IPS-18c (cell line): ENCODE measurements around the gene OAS1.

ENCODE experiments used
- H3K4me3 ChIP-seq: 2 replicates; pipeline ENCODE4 v1.7.0; 2013; ENCODE audit warnings: low read depth, mild to moderate bottlenecking, low read length, moderate library complexity; ENCODE audit not compliant: insufficient read depth
- H3K9me3 ChIP-seq: one replicate; pipeline ENCODE4 v1.6.1; 2013; ENCODE audit warnings: mild to moderate bottlenecking, low read length, moderate library complexity; ENCODE audit not compliant: control insufficient read depth, insufficient read depth

OAS1 gene

DNA sequence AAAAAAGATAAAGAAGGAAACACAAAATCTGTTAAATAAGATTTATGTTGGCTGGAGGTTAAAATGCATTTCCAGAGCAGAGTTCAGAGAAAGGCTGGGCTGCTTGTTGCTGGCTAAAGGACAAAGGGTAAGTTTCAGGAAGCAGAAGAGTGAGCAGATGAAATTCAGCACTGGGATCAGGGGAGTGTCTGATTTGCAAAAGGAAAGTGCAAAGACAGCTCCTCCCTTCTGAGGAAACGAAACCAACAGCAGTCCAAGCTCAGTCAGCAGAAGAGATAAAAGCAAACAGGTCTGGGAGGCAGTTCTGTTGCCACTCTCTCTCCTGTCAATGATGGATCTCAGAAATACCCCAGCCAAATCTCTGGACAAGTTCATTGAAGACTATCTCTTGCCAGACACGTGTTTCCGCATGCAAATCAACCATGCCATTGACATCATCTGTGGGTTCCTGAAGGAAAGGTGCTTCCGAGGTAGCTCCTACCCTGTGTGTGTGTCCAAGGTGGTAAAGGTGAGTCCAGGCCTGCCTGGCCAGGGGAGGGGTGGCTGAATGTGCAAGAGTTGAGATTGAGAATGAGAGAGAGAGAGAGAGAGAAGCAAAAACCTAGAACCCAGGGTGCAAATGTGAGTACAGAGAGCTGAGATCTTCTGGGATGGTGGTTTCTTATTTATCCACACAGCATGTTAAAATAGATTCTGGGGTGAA is at the start of gene OAS1:
Gene OAS1 (plus strand): TSS at position 251 of the 703 bp plus-strand sequence. CDS start 78 bp downstream, at position 329.
- peaks cover 3% of the 10 kb centered on the region for H3K9me3 ChIP-seq
- no peak within 1 kb of the TSS for H3K4me3 ChIP-seq

DNA sequence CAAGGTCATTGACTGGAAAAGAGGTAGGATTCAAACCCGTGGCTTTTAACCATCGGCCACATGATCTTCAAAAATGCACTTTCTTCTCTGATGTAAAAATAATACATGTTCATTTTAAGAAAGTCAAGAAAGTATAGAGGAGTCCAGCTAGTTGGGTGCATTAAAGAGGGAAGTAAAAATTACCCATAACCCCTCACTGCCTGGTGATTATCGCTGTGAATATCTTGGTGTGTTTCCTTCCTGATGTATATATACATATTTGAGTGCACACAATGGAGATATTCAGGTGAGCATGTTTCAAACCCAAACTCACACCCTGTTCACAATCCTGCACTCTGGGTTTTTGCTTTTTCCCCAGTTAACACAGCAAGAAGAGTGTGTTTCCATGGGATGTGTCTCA is 47.5 kb upstream of the OAS1 start:
- Histone ChIP-seq H3K4me3 (no peak overlapping the region), H3K9me3 (no peaks in the 10 kb centered on the region)

DNA sequence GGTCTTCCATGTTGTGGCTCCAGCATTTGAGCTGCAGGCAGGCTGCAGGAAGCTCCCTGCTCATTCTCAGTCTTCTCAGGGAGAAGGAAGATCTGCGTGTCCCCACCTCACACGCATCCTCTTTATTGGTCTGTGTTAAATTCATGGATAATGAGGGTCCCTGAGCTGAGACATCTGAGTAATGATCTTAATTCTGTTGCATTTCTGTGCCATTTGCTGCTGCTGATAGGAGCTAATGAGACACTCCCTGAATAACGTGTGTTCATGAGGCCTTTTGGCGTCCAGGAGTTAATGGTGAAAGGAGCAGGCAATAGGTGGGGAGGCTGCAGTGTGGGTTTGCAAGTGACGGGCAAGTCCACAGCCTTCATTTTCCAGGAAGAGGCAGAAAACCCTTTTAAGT is 46.6 kb upstream of the OAS1 start:
- Histone ChIP-seq H3K9me3 (no peaks in the 10 kb centered on the region), H3K4me3 (no peak overlapping the region)

DNA sequence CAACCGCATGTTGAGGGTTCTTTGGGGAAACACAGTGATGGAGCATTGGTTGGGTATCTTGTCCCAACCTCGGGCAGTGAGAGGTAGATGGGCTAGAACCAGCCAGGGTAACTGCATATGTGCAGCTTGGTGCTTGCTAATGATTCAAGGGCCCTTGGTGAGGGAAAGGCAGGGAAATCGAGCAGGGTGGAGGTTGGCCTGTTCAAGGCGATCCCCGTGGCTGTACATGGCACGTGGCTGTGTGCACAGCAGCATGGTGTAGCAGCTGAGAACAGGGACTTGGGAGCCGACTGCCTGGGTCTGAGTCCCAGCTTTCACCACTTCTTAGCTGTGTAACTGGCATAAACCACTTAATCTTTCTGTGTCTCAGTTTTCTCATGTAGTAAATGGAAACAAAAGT is 45.5 kb upstream of the OAS1 start:
- H3K4me3 ChIP-seq = no peak overlapping the region
- H3K9me3 ChIP-seq = no peaks in the 10 kb centered on the region

DNA sequence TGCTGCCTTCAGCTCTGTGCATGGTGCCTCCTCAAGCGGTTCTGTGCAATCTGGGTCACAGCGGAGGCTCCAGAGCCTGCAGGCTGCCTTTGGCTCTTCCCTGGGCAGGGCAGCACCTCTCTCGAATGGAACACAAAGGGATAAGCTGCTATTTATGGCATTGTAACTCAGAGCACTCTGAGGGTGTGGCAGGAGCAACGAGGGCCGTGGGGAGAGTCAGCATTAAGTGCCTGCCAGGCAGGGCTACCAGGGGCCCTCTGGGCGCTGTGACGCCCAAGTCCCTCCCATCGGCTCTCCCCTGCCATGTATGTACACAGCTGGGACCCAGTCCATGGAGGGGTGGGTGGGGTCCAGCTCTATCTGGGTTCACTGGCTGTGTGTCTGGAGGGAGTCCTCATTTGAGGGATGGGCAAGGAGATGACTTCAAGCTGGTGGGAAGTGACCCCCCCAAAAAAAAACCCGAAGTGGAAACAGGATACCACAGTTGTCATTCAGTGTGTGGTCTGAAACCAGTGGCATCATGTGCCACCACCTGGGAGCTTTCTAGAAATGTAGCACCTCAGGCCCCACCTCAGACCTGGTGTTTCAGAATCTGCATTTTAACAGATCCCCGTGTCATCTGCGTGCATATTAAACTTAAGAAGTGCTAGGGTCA is 44.0 kb upstream of the OAS1 start:
- H3K9me3 ChIP-seq = no peaks in the 10 kb centered on the region

DNA sequence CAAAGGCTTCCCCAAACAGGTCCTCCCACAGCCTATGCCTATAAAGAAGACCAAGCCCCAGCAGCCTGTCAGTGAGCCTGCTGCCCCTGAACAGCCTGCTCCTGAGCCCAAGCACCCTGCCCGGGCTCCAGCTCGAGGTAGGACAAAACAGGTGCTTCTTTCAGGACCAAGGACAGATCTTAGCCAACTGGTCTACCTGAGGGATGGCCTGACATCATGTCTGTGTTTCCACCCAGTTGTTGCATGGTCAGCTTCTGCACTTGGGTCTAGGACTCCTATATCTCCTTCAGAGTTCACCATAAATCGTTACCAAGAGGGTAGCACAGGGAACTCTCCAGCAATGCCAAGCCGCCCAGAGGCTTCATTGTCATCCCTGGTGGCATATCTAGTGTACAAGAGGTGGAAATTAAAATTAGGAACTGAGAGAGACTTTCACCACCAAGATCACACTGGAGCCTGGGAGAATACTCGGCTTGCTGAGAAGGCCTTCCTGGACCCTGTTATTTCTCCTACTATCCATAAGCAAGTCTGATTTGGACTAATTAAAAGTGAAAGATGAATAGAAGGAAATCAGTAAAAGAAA is 38.2 kb upstream of the OAS1 start:
- Histone ChIP-seq H3K9me3 (no peaks in the 10 kb centered on the region), H3K4me3 (no peak overlapping the region)

More for the DNA sequence above, 44.0 kb upstream of the OAS1 start:
- no peak overlapping the region for H3K4me3 ChIP-seq

DNA sequence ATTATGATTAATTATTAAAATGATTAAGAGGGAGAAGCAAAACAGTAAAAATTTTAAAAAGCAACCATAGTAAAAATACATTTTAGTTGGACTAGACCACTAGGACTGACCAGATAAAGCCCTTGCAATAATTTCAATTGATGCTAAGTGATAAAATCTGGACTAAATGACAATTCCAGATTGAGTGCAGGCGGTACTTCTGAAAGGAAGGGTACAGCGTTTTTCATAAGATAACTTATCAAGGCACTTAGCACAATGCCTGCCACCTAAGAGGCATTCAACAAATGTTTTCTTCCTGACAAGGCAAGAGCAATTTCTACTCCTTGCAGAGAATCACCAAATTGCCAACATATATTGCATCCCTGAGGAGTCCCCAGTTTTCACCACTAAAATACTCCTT is 37.7 kb upstream of the OAS1 start:
- H3K9me3 ChIP-seq = no peaks in the 10 kb centered on the region
- H3K4me3 ChIP-seq = no peak overlapping the region

DNA sequence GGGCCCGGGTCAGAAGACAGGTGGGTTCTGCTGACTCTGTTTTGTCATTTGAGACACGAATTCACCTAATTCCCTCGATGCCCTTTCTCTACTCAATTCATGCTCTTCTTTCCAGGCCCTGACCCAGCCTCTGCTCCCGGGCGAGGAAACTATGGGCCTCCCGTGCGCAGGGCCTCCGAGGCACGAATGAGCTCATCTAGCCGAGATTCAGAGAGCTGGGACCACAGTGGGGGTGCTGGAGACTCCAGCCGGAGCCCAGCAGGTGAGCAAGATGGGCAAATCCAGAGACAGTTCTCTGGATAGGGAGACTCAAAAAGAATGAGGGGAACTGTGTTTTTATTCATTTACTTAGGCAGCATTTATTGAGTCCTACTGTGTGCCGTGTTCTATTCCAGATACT is 37.0 kb upstream of the OAS1 start:
- Histone ChIP-seq H3K9me3 (no peaks in the 10 kb centered on the region), H3K4me3 (no peak overlapping the region)

DNA sequence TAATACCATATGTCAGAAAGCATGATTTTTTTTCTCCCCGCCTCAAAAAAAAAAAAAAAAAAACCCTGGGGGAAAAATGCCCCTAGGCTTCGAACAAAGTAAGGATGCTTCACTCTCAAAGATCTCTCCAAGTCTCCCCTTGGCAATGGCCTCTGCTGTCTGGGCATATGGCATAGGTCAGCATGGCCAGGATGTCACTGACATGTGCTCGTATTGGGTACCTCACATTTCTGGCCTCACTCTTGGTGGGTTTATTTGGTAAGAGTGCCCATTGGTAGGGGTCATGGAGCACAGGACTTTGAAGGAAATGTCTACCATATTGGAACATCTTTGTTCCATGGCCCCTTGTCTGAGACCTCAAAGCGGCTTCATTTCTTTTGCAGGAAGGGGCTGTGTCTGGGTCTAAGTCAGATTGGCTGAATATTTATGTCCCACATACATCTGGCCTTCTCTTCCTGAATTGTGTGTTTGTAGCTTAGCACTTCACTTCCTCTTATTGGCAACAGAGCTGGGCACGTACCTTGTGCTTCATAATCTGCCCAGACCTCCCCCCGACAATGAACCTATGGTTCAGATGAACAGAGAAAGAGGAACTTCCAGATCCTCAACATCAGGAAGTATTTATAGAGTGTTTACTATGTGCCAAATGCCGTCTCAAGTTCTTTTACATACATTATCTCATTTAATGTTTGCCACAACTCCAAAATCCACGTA is 36.3 kb upstream of the OAS1 start:
- Histone ChIP-seq H3K9me3 (no peaks in the 10 kb centered on the region), H3K4me3 (no peak overlapping the region)

DNA sequence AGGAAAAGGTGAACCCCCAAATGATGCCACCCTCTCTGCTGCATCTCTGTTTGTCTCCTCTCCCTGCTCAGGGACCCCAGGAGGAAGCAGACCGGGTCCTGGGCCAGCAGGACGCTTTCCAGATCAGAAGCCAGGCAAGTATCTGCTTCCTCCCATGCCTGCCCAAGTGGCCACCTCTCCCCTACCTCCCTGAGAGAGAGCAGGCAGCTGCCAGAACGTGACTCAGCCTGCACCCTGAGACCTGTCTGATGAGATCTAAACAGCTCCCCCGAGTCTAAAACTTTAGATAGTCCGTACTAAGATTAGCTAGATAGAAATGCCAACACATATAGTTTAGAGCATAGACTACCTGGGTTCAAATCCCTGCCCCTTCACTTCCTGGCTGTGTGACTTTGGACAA is 31.2 kb upstream of the OAS1 start:
- Histone ChIP-seq H3K4me3 (no peak overlapping the region), H3K9me3 (no peaks in the 10 kb centered on the region)

DNA sequence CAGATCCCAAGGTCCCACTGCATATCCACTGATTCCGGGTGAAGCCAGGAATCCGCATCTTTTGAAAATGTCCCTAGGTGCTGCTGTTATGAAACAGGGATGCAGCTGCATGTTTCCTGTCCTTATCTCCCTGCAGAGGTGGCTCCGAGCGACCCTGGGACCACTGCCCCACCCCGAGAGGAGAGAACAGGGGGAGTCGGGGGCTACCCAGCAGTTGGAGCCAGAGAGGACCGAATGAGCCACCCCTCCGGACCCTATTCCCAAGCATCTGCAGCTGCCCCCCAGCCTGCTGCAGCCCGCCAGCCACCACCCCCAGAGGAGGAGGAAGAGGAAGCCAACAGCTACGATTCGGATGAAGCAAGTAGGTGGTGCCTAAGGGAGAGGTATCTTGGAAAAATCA is 30.3 kb upstream of the OAS1 start:
- Histone ChIP-seq H3K9me3 (no peaks in the 10 kb centered on the region), H3K4me3 (no peak overlapping the region)

DNA sequence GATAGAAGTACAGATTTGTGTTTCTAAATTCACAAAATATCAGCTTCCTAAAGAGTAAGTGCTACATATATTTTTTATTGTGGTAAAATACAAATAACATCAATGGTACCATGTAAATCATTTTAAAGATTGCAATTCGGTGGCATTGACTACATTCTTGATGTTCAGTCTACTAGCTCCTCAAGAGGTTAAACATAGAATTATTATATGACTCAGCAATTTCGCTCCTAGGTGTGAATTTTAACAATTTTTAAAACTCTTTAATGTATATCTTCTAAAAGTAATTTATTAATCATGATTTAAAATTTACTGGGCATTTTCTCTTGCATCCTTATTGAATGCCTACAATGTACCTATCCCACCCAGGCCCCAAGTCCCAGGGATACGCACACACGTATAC is 29.8 kb upstream of the OAS1 start:
- H3K4me3 ChIP-seq = no peak overlapping the region
- no peaks in the 10 kb centered on the region for H3K9me3 ChIP-seq

DNA sequence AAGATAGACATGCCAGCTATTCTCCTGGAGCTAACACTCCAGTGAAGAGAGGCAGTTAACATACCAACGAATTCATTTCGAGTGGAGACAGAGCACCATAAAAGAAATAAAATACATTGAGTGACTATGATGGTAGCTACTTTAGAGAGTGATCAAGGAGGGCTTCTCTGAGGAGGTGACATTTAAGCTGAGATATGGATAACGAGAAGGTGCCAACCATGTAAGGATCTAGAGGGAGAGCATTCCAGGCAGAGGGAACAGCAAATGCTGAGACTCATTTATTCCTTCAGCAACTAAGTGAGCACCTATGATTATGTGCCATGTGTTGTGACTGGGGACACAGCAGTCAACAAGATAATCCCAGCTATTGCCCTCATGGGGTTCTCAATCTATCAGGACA is 28.3 kb upstream of the OAS1 start:
- H3K9me3 ChIP-seq = no peaks in the 10 kb centered on the region
- H3K4me3 ChIP-seq = no peak overlapping the region

DNA sequence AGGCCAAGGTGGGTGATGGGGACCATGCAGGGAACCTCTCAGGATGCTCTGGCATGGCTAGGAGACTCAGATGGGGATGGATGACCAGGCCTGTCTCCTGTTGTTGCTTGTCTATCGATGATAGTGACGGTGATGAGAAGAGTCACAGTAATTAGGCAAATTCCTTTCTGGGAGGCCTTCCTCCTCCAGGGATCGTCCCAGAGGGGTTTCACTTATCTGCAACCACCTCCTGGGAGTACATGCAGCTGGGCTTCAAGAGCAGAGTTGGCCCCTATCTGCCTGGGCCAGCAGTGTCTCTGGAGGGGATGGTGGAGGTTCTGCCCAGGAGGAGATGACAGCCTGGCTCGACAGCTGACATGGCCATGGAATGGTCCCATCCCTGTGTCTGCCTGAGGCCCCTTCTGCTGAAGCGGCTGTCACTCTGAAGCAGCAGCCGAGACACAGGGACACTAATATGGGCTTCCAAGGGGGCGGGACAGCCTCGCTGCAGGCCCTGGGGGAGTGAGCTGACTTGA is 27.5 kb upstream of the OAS1 start:
- Histone ChIP-seq H3K9me3 (no peaks in the 10 kb centered on the region), H3K4me3 (no peak overlapping the region)

DNA sequence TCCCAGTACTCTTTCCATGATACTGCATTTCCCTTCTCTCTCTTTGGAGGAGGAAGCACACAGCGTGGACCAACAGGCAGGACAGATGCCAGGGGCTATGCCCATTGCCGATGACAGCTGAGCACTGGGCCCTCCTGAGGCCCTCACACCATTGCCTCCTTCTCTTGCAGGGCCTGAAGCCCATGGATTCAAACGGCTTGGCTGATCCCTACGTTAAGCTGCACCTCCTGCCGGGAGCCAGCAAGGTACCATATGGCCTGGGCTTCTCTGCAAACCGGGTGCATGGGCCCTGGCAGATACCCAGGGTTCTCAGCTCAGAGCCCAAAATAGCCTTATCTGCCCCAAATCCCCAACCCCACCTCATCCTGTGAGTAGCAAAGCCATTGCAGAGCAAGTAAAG is 25.2 kb upstream of the OAS1 start:
- Histone ChIP-seq H3K9me3 (peaks cover 8% of the 10 kb centered on the region), H3K4me3 (no peak overlapping the region)

DNA sequence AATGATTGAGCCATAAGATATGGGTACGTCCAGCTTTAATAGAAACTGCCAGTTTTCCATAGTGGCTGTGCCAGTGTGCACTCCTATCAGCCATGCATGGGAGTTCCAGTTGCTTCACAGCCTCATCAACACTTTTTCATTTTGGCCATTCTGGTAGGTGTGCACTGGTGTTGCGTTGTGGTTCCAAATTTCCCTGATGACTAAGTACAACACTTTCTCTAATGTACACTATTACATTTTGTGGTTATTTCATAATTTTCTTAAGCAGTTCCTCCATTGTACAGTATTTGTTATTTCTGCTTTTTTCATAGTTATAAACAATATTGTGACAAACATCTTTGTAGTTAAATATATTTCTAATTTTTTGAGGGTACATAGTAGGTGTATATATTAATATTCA is 21.5 kb upstream of the OAS1 start:
- no peak overlapping the region for H3K4me3 ChIP-seq
- peaks cover 8% of the 10 kb centered on the region for H3K9me3 ChIP-seq

DNA sequence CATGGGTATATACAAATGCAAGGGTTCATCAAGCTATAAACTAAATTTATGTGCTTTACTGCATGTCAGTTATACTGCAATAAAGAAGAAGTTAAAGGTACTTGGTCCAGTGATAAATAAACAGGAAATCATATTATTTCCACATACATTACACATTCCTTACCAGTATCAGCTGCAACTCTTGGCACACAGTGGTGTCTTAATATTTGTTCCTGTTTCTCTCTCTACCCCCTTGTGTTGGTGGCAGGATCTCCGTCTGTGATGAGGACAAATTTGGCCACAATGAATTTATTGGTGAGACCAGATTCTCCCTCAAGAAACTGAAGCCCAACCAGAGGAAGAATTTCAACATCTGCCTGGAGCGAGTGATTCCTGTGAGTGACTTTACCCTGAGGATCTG is 19.2 kb upstream of the OAS1 start:
- no peak overlapping the region for H3K4me3 ChIP-seq
- H3K9me3 ChIP-seq = peaks cover 8% of the 10 kb centered on the region
